Astrocyte (in vitro differentiated cells and primary cell): ENCODE results near the gene KLF15.

Source experiments
- CTCF ChIP-seq: IDR thresholded peaks from 2 replicates; pipeline ENCODE4 v1.5.1; 2011; ENCODE audit warnings: low read depth, mild to moderate bottlenecking, inconsistent platforms, low read length, moderate library complexity; ENCODE audit not compliant: insufficient read depth
- EZH2 ChIP-seq: IDR thresholded peaks from 2 replicates; pipeline ENCODE4 v1.6.1; 2012; ENCODE audit warnings: mild to moderate bottlenecking, low read length, inconsistent platforms; ENCODE audit not compliant: insufficient read depth

- TF ChIP-seq CTCF: no peak
- TF ChIP-seq EZH2: no peak
Measured at GRCh38 chr3:126309861-126310655, 47.1 kb downstream of the KLF15 start.
